Measurements from ENCODE around the gene PPP1R14C.

Gene PPP1R14C

DNA sequence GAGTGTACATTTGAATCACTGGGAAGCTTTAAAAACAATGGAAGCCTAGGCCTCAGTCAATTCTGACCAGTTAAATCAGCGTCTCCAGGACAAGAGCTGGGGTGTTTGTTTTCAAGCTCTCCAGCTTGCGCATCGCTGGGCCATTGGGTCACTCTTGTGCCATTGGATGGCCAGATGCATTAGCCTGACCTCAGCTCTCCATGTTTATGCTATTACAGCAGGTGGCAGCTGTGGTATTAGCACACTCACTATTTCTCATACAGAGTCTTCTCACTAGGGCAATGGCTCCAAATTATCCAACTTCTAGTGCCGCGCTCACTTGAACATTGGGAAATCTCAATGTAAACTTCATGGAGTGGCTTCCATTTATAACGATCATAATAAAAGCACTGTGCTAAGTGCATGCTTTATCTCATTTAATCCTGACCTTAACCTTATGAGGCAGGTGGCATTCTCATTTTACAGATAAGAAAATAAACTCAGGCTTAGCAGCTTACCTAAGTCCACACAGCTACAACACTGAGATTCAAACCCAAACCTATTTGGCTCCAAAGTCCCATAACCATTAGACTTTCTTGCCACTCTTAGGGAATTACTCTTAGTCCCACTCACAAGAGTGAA is 108.8 kb downstream of the PPP1R14C start:
- no peak for TF ChIP-seq ZFP30 (CRISPR knock-in tag; IDR thresholded peaks at IDR 0.05)
- TF ChIP-seq ZC3H10 (CRISPR knock-in tag; IDR thresholded peaks at IDR 0.05) = no peak
- no peak for TF ChIP-seq ZNF70 (CRISPR knock-in tag; IDR thresholded peaks at IDR 0.05)
- no peak for TF ChIP-seq PPARA (CRISPR knock-in tag; IDR thresholded peaks at IDR 0.05; ENCODE audit: borderline replicate concordance)
- no peak for TF ChIP-seq ZNF8 (CRISPR knock-in tag; IDR thresholded peaks at IDR 0.05)
- no peak for TF ChIP-seq SNAI2 (CRISPR knock-in tag; IDR thresholded peaks at IDR 0.05)
- ATAC-seq = no peak

DNA sequence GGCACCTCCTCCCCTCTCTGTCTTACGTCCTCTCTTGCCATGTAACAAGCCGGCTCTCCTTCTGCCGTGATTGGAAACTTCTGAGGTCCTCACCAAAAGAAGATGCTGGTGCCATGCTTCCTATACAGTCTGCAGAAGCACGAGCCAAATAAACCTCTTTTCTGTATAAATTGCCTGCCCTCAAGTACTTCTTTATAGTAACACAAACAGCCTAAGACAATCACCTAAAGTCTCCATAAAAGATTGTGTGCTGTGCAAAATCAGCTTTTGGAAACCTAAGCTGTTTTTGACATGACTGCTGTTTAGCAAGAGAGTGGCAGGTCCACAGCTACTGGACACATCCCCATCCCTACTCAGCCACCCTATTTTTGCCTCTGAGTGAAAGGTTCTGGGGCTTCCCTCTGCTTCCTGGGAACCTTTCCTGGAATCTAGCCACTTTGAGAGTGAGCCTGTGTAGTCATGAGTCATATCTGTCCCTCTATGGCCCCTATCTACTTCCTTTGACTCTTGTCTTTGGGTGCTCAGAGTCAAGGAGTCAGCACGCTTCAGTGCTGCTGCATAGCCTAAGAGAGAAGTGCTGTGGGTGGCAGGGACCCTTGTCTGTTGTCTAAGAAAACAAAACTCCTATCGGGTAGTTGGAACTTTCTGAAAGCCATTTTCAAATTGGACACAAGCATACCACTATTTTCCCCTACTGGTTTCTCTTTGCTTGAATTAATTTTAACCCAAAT is 110.0 kb downstream of the PPP1R14C start:
- no peak for TF ChIP-seq ESRRG (CRISPR knock-in tag; IDR thresholded peaks at IDR 0.05)
- no peak for TF ChIP-seq ZNF70 (CRISPR knock-in tag; IDR thresholded peaks at IDR 0.05)
- TF ChIP-seq, protein P1, sequence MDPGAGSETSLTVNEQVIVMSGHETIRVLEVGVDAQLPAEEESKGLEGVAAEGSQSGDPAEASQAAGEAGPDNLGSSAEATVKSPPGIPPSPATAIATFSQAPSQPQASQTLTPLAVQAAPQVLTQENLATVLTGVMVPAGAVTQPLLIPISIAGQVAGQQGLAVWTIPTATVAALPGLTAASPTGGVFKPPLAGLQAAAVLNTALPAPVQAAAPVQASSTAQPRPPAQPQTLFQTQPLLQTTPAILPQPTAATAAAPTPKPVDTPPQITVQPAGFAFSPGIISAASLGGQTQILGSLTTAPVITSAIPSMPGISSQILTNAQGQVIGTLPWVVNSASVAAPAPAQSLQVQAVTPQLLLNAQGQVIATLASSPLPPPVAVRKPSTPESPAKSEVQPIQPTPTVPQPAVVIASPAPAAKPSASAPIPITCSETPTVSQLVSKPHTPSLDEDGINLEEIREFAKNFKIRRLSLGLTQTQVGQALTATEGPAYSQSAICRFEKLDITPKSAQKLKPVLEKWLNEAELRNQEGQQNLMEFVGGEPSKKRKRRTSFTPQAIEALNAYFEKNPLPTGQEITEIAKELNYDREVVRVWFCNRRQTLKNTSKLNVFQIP (CRISPR knock-in tag; IDR thresholded peaks at IDR 0.05; ENCODE audit: borderline replicate concordance, low read depth) = no peak
- no peak for TF ChIP-seq PPARA (CRISPR knock-in tag; IDR thresholded peaks at IDR 0.05; ENCODE audit: borderline replicate concordance)
- TF ChIP-seq, protein P2, sequence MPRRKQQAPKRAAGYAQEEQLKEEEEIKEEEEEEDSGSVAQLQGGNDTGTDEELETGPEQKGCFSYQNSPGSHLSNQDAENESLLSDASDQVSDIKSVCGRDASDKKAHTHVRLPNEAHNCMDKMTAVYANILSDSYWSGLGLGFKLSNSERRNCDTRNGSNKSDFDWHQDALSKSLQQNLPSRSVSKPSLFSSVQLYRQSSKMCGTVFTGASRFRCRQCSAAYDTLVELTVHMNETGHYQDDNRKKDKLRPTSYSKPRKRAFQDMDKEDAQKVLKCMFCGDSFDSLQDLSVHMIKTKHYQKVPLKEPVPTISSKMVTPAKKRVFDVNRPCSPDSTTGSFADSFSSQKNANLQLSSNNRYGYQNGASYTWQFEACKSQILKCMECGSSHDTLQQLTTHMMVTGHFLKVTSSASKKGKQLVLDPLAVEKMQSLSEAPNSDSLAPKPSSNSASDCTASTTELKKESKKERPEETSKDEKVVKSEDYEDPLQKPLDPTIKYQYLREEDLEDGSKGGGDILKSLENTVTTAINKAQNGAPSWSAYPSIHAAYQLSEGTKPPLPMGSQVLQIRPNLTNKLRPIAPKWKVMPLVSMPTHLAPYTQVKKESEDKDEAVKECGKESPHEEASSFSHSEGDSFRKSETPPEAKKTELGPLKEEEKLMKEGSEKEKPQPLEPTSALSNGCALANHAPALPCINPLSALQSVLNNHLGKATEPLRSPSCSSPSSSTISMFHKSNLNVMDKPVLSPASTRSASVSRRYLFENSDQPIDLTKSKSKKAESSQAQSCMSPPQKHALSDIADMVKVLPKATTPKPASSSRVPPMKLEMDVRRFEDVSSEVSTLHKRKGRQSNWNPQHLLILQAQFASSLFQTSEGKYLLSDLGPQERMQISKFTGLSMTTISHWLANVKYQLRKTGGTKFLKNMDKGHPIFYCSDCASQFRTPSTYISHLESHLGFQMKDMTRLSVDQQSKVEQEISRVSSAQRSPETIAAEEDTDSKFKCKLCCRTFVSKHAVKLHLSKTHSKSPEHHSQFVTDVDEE (CRISPR knock-in tag; IDR thresholded peaks at IDR 0.05) = no peak
- no peak for TF ChIP-seq GLIS3 (CRISPR knock-in tag; IDR thresholded peaks at IDR 0.05)
- TF ChIP-seq, protein P3, sequence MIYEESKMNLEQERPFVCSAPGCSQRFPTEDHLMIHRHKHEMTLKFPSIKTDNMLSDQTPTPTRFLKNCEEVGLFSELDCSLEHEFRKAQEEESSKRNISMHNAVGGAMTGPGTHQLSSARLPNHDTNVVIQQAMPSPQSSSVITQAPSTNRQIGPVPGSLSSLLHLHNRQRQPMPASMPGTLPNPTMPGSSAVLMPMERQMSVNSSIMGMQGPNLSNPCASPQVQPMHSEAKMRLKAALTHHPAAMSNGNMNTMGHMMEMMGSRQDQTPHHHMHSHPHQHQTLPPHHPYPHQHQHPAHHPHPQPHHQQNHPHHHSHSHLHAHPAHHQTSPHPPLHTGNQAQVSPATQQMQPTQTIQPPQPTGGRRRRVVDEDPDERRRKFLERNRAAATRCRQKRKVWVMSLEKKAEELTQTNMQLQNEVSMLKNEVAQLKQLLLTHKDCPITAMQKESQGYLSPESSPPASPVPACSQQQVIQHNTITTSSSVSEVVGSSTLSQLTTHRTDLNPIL (CRISPR knock-in tag; IDR thresholded peaks at IDR 0.05; ENCODE audit: low read depth) = no peak
- TF ChIP-seq, protein P4, sequence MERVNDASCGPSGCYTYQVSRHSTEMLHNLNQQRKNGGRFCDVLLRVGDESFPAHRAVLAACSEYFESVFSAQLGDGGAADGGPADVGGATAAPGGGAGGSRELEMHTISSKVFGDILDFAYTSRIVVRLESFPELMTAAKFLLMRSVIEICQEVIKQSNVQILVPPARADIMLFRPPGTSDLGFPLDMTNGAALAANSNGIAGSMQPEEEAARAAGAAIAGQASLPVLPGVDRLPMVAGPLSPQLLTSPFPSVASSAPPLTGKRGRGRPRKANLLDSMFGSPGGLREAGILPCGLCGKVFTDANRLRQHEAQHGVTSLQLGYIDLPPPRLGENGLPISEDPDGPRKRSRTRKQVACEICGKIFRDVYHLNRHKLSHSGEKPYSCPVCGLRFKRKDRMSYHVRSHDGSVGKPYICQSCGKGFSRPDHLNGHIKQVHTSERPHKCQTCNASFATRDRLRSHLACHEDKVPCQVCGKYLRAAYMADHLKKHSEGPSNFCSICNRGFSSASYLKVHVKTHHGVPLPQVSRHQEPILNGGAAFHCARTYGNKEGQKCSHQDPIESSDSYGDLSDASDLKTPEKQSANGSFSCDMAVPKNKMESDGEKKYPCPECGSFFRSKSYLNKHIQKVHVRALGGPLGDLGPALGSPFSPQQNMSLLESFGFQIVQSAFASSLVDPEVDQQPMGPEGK (CRISPR knock-in tag; IDR thresholded peaks at IDR 0.05; ENCODE audit: borderline replicate concordance) = no peak
- TF ChIP-seq TOX (CRISPR knock-in tag; IDR thresholded peaks at IDR 0.05; ENCODE audit: borderline replicate concordance) = no peak
- no peak for TF ChIP-seq SNAI2 (CRISPR knock-in tag; IDR thresholded peaks at IDR 0.05)
- no peak for TF ChIP-seq ARNTL (CRISPR knock-in tag; IDR thresholded peaks at IDR 0.05; ENCODE audit: borderline replicate concordance, low read depth)
- no peak for TF ChIP-seq TCF4 (CRISPR knock-in tag; IDR thresholded peaks at IDR 0.05; ENCODE audit: borderline replicate concordance)
- no peak for TF ChIP-seq ZFP3 (CRISPR knock-in tag; IDR thresholded peaks at IDR 0.05)
- TF ChIP-seq ZNF565 (CRISPR knock-in tag; conservative IDR thresholded peaks at IDR 0.05; ENCODE audit: low read depth) = no peak
- TF ChIP-seq, protein P5, sequence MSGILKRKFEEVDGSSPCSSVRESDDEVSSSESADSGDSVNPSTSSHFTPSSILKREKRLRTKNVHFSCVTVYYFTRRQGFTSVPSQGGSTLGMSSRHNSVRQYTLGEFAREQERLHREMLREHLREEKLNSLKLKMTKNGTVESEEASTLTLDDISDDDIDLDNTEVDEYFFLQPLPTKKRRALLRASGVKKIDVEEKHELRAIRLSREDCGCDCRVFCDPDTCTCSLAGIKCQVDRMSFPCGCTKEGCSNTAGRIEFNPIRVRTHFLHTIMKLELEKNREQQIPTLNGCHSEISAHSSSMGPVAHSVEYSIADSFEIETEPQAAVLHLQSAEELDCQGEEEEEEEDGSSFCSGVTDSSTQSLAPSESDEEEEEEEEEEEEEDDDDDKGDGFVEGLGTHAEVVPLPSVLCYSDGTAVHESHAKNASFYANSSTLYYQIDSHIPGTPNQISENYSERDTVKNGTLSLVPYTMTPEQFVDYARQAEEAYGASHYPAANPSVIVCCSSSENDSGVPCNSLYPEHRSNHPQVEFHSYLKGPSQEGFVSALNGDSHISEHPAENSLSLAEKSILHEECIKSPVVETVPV (CRISPR knock-in tag; IDR thresholded peaks at IDR 0.05) = no peak
- no peak for TF ChIP-seq RARB (CRISPR knock-in tag; IDR thresholded peaks at IDR 0.05)
- no peak for ATAC-seq

DNA sequence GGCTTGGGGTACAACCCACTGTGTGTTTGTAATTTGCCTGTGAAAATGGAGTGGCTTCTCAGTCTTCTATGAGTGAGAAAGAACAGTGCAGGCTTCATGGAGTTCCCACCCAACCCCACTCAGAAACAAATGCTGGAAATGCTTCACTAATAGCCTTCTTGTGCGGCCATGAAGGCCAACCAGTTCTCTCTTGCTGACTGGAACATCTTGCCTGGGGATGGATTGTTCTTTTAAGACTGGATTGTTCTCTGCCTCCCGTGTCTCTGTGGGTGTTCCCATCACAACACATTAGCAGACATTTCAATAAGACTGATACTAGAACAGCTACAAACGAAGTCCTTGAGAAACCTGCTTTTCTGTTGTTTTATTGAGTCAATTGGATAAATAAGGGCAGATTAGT is 110.6 kb downstream of the PPP1R14C start:
- no peak for TF ChIP-seq RARB (CRISPR knock-in tag; IDR thresholded peaks at IDR 0.05)
- TF ChIP-seq BACH2 (CRISPR knock-in tag; IDR thresholded peaks at IDR 0.05; ENCODE audit: borderline replicate concordance) = no peak
- TF ChIP-seq CSDC2 (CRISPR knock-in tag; IDR thresholded peaks at IDR 0.05) = no peak

More for the DNA sequence above, 110.6 kb downstream of the PPP1R14C start:
- ATAC-seq = no peak
